ENCODE measurements around the gene ID3.

The ID3 gene

DNA sequence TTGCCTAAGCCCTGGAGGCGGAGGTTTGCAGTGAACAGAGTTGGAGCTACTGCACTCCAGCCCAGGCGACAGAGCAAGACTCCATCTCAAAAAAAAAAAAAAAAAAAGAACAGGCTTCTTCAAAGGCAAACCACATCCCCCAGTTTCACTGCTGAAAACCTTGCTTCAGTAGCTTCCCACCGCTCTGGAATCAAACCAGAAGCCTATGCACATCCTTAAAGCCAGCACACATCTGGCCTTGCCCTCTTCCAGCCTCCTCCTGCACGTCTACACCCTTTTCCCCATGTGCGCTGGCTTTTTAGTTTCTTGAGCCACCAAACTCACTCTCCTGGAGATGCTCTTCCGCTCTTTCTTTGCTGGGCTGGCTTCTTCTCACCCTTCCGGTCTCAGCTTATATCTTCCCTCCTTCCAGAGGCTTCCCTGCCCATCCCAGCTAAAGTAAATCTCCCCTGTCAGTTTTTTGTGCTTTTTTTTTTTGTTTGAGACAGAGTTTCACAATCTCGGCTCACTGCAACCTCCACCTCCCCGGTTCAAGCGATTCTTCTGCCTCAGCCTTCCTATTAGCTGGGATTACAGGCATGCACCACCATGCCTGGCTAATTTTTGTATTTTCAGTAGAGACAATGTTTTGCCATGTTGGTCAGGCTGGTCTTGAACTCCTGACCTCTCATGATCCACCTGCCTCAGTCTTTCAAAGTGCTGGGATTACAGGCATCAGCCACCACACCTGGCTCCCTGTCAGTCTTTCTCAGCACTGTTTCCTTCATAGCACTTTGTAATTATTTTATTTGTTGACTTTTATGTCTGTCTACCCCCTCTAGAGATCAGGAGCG is 42.0 kb upstream of the ID3 start:
- no peak overlapping the region for H3K27ac ChIP-seq (ENCODE audit: extremely low read depth, low read depth, low read length)
- CTCF ChIA-PET, result interaction anchor here (1.2 kb wide), 1 partner anchor 33 kb away, joined by 3 read pairs; no protein-coding TSS in a partner anchor

DNA sequence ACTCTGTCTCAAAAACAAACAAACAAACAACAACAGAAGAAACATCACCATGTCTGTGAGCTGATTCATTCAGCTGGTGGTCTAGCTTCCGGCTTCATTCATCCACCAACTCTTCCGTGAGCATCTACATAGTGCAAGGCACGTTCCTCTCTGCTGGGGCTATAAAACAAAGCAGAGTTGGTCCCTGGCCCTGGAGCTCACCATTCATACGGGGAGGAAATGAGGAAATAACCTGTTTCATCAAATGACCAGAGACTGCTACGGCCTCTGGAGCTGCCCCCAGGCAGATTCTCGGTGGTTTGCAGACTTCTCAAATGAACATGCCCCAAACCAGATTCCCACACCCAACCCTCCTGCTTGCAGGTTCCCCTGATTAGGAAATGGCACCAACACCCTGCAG is 41.0 kb upstream of the ID3 start:
- CTCF ChIA-PET, result interaction anchor here (0.6 to 4.6 kb wide), 3 partner anchors 25 to 55 kb away, joined by 4 to 23 read pairs (median 5); no protein-coding TSS in a partner anchor
- Histone ChIP-seq H3K27ac (ENCODE audit: extremely low read depth, low read depth, low read length) (no peak overlapping the region), H3K4me1 (ENCODE audit: control insufficient read depth, insufficient read depth, low read length) (no peaks in the 10 kb centered on the region; the same call in 1 of the 2 replicates), H3K36me3 (ENCODE audit: control insufficient read depth in 2 of 2, insufficient read depth in 1 of 2, low read length in 2 of 2) (no peaks in the 10 kb centered on the region), H3K4me3 (ENCODE audit: low read depth, low read length) (no peak overlapping the region), H3K9me3 (ENCODE audit: control insufficient read depth, insufficient read depth, low read depth, low read length) (no peaks in the 10 kb centered on the region)
- POLR2A ChIA-PET, result interaction anchor here (0.6 to 1.2 kb wide), 3 partner anchors 19 to 41 kb away, joined by 3 to 4 read pairs (median 3); partner anchors contain the start of gene ID3
- TF ChIP-seq ZNF10 (tag by site-specific recombination; IDR thresholded peaks at IDR 0.05) (peak; percentile 43; the same call in 1 of the 2 replicates), ZNF548 (tag by site-specific recombination; IDR thresholded peaks at IDR 0.05) (no peak)

More for the DNA sequence above, 42.0 kb upstream of the ID3 start:
- H3K4me1 ChIP-seq (ENCODE audit: control insufficient read depth, insufficient read depth, low read length), result no peaks in the 10 kb centered on the region; the same call in 1 of the 2 replicates
- no peaks in the 10 kb centered on the region for H3K9me3 ChIP-seq (ENCODE audit: control insufficient read depth, insufficient read depth, low read depth, low read length)
- TF ChIP-seq ZNF354C (tag by site-specific recombination; IDR thresholded peaks at IDR 0.05; ENCODE audit: borderline replicate concordance, low read depth) (no peak), ZNF600 (tag by site-specific recombination; IDR thresholded peaks at IDR 0.05) (peak; percentile 53; the same call in 1 of the 2 replicates)
- POLR2A ChIA-PET, result interaction anchor here (0.6 to 1.2 kb wide), 2 partner anchors 18 to 43 kb away, joined by 3 to 4 read pairs; partner anchors contain the start of gene ID3
- H3K36me3 ChIP-seq (ENCODE audit: control insufficient read depth in 2 of 2, insufficient read depth in 1 of 2, low read length in 2 of 2), result no peaks in the 10 kb centered on the region
- H3K4me3 ChIP-seq (ENCODE audit: low read depth, low read length), result no peak overlapping the region

- ChIA-PET POLR2A (no interaction called here), CTCF (interaction anchor here (0.8 to 4.6 kb wide), 6 partner anchors 12 to 59 kb away, joined by 3 to 23 read pairs (median 6); no protein-coding TSS in a partner anchor)
- no peak overlapping the region for H3K27ac ChIP-seq (ENCODE audit: extremely low read depth, low read depth, low read length)
- TF ChIP-seq ZNF510 (tag by site-specific recombination; IDR thresholded peaks at IDR 0.05; ENCODE audit: insufficient replicate concordance) (no peak), ZBTB49 (tag by site-specific recombination; IDR thresholded peaks at IDR 0.05; ENCODE audit: low read depth) (no peak), ZNF324 (tag by site-specific recombination; IDR thresholded peaks at IDR 0.05) (no peak), ZNF214 (tag by site-specific recombination; IDR thresholded peaks at IDR 0.05; ENCODE audit: borderline replicate concordance) (no peak), ZNF785 (tag by site-specific recombination; IDR thresholded peaks at IDR 0.05) (no peak), ZNF362 (tag by site-specific recombination; IDR thresholded peaks at IDR 0.05) (no peak), REPIN1 (tag by site-specific recombination; IDR thresholded peaks at IDR 0.05; ENCODE audit: low read depth) (no peak), ZNF37A (tag by site-specific recombination; IDR thresholded peaks at IDR 0.05) (no peak)
- no peaks in the 10 kb centered on the region; the same call in 1 of the 2 replicates for H3K4me1 ChIP-seq (ENCODE audit: control insufficient read depth, insufficient read depth, low read length)
- no peak overlapping the region for H3K4me3 ChIP-seq (ENCODE audit: low read depth, low read length)
- H3K9me3 ChIP-seq (ENCODE audit: control insufficient read depth, insufficient read depth, low read depth, low read length), result no peaks in the 10 kb centered on the region
- no peaks in the 10 kb centered on the region for H3K36me3 ChIP-seq (ENCODE audit: control insufficient read depth in 2 of 2, insufficient read depth in 1 of 2, low read length in 2 of 2)
These were observed 39.8 kb upstream of the ID3 start for GRCh38 chr1:23599125-23599524.

GRCh38 chr1:23598424-23598823 is 39.1 kb upstream of the ID3 start:
- ChIA-PET POLR2A (interaction anchor here (1.4 to 2.5 kb wide), 2 partner anchors 39 to 43 kb away, joined by 5 to 18 read pairs; partner anchors contain the start of gene ID3), CTCF (interaction anchor here (0.9 to 4.6 kb wide), 5 partner anchors 13 to 60 kb away, joined by 3 to 23 read pairs (median 7); no protein-coding TSS in a partner anchor)
- no peak overlapping the region for H3K27ac ChIP-seq (ENCODE audit: extremely low read depth, low read depth, low read length)
- no peaks in the 10 kb centered on the region for H3K36me3 ChIP-seq (ENCODE audit: control insufficient read depth in 2 of 2, insufficient read depth in 1 of 2, low read length in 2 of 2)
- H3K4me1 ChIP-seq (ENCODE audit: control insufficient read depth, insufficient read depth, low read length), result no peaks in the 10 kb centered on the region; the same call in 1 of the 2 replicates
- H3K9me3 ChIP-seq (ENCODE audit: control insufficient read depth, insufficient read depth, low read depth, low read length), result no peaks in the 10 kb centered on the region
- H3K4me3 ChIP-seq (ENCODE audit: low read depth, low read length), result no peak overlapping the region
- TF ChIP-seq ZIC2 (tag by site-specific recombination; IDR thresholded peaks at IDR 0.05), result peak; percentile 94
- 0 out of 2 replicates have a peak, but pooled peaks have one; percentile 3 for TF ChIP-seq ZNF341 (tag by site-specific recombination; IDR thresholded peaks at IDR 0.05; ENCODE audit: low read depth)
- no peak for TF ChIP-seq EGR2 (tag by site-specific recombination; IDR thresholded peaks at IDR 0.05; ENCODE audit: low read depth)
- TF ChIP-seq ZNF114 (tag by site-specific recombination; IDR thresholded peaks at IDR 0.05), result no peak
- peak; percentile 93 for TF ChIP-seq GLIS1 (tag by site-specific recombination; IDR thresholded peaks at IDR 0.05)
- TF ChIP-seq ZNF37A (tag by site-specific recombination; IDR thresholded peaks at IDR 0.05), result no peak
- no peak for TF ChIP-seq INSM2 (tag by site-specific recombination; IDR thresholded peaks at IDR 0.05)

All from HEK293 (cell line).